MCF 10A (cell line): ENCODE data around the gene GPR153. TPM values are rescaled to one million over a fixed set of nuclear protein-coding genes. Genes with fewer than 3 reads are reported as not detected.

ENCODE experiments used
- BruUV-seq: library from RNA; stranded (reverse); fragments of 400-500 nt; replicated peaks from 2 replicates; lab custom pipeline; 2021; lab: Mats Ljungman, UMichigan
- CTCF ChIA-PET: fragments of 300-600 bp; sonication (Branson Sonifier 250); formaldehyde crosslinking; extraction: SDS; loops from one replicate; lab custom pipeline; 2021; ENCODE audit warnings: antibody characterized with exemption, inconsistent platforms; lab: Yijun Ruan, JAX
- POLR2A ChIA-PET: fragments of 300-600, 350-650 bp; sonication (Branson Sonifier 250); formaldehyde crosslinking; extraction: SDS; loops from one replicate; lab custom pipeline; 2020; ENCODE audit warnings: antibody characterized with exemption, inconsistent platforms; lab: Yijun Ruan, JAX
- DNase-seq: peaks from one replicate; pipeline ENCODE4 v3.0.0-alpha.2; 2018; ENCODE audit not compliant: unreplicated experiment
- H3K27ac Mint-ChIP-seq: one replicate; pipeline ENCODE4 v1.8.0; 2022; ENCODE audit warnings: mild to moderate bottlenecking, low read depth, mixed read lengths; ENCODE audit not compliant: unreplicated experiment
- H3K27me3 Mint-ChIP-seq: one replicate; pipeline ENCODE4 v1.8.0; 2022; ENCODE audit warnings: mixed read lengths; ENCODE audit not compliant: insufficient read depth, unreplicated experiment
- H3K36me3 Mint-ChIP-seq: one replicate; pipeline ENCODE4 v1.8.0; 2022; ENCODE audit warnings: mild to moderate bottlenecking, moderate library complexity, mixed read lengths; ENCODE audit not compliant: insufficient read depth, unreplicated experiment
- H3K4me1 Mint-ChIP-seq: one replicate; pipeline ENCODE4 v1.8.0; 2022; ENCODE audit warnings: mixed read lengths; ENCODE audit not compliant: insufficient read depth, unreplicated experiment
- H3K4me3 Mint-ChIP-seq: one replicate; pipeline ENCODE4 v1.8.0; 2022; ENCODE audit warnings: mild to moderate bottlenecking, moderate library complexity, mixed read lengths; ENCODE audit not compliant: unreplicated experiment
- H3K9me3 Mint-ChIP-seq: one replicate; pipeline ENCODE4 v1.8.0; 2022; ENCODE audit warnings: mixed read lengths; ENCODE audit not compliant: unreplicated experiment
- CTCF ChIP-seq: fragments of 200-600 bp; IDR thresholded peaks from one replicate; pipeline ENCODE4 v1.8.0; 2022; ENCODE audit warnings: antibody characterized with exemption, mild to moderate bottlenecking; ENCODE audit not compliant: unreplicated experiment
- intact Hi-C: fragments of 100-400 bp; cut with micrococcal nuclease; formaldehyde crosslinking; loops from 2 replicates; pipeline ENCODE4 v1.14.1; 2022
- total RNA-seq: library from RNA; stranded (reverse); gene quantifications from 2 replicates; pipeline ENCODE4 v1.2.3, GENCODE V29; 2022

The GPR153 gene
- total RNA-seq, 1 experiment from 2014 or later, result 5.0 TPM

GRCh38 chr1:6248932-6249738 is 11.8 kb downstream of the GPR153 start:
- Mint-ChIP-seq H3K27me3 (peaks cover 1% of the 10 kb centered on the region), H3K9me3 (no peaks in the 10 kb centered on the region), H3K27ac (no peak overlapping the region), H3K4me3 (no peak overlapping the region), H3K36me3 (no peaks in the 10 kb centered on the region), H3K4me1 (peaks cover 5% of the 10 kb centered on the region)
- DNase-seq, result no peak
- intact Hi-C loops, result no loop called here
- no TSS peak for BruUV-seq
- ChIA-PET POLR2A (interaction anchor here (0.8 kb wide), 1 partner anchor 10 kb away, joined by 3 read pairs; no protein-coding TSS in a partner anchor), CTCF (interaction anchor here (0.8 to 6.6 kb wide), 8 partner anchors 8 to 196 kb away, joined by 3 to 88 read pairs (median 12); no protein-coding TSS in a partner anchor)
- TF ChIP-seq CTCF, result no peak

- H3K4me3 Mint-ChIP-seq, result no peak overlapping the region
- POLR2A ChIA-PET, result no interaction called here
- CTCF ChIA-PET, result interaction anchor here (0.6 to 6.6 kb wide), 13 partner anchors 9 to 393 kb away, joined by 3 to 88 read pairs (median 5); no protein-coding TSS in a partner anchor
These were observed 12.6 kb downstream of the GPR153 start for GRCh38 chr1:6248161-6248776.

GRCh38 chr1:6247651-6248050 is 13.2 kb downstream of the GPR153 start:
- intact Hi-C loops, result loop anchor here (2.0 kb wide), 2 partner anchors 191 to 227 kb away; no protein-coding TSS in a partner anchor
- no peaks in the 10 kb centered on the region for H3K9me3 Mint-ChIP-seq
- no peak for DNase-seq
- H3K4me3 Mint-ChIP-seq, result no peak overlapping the region
- H3K27ac Mint-ChIP-seq, result no peak overlapping the region
- TF ChIP-seq CTCF, result no peak
- BruUV-seq, result no TSS peak
- H3K27me3 Mint-ChIP-seq, result peaks cover 16% of the 10 kb centered on the region
- ChIA-PET CTCF (interaction anchor here (0.5 to 6.6 kb wide), 42 partner anchors 10 to 394 kb away, joined by 3 to 88 read pairs (median 5); no protein-coding TSS in a partner anchor), POLR2A (interaction anchor here (1.2 kb wide), 1 partner anchor 154 kb away, joined by 3 read pairs; no protein-coding TSS in a partner anchor)
- H3K4me1 Mint-ChIP-seq, result peaks cover 5% of the 10 kb centered on the region
- no peaks in the 10 kb centered on the region for H3K36me3 Mint-ChIP-seq

More at GRCh38 chr1:6248161-6248776, 12.6 kb downstream of the GPR153 start:
- Mint-ChIP-seq H3K9me3 (no peaks in the 10 kb centered on the region), H3K27me3 (peaks cover 10% of the 10 kb centered on the region), H3K36me3 (no peaks in the 10 kb centered on the region), H3K4me1 (peaks cover 5% of the 10 kb centered on the region), H3K27ac (no peak overlapping the region)
- no peak for DNase-seq
- TF ChIP-seq CTCF, result no peak
- intact Hi-C loops, result no loop called here
- BruUV-seq, result no TSS peak
